H9 (cell line): ENCODE measurements around the gene VRK2. TPM values are rescaled to one million over a fixed set of nuclear protein-coding genes. Genes with fewer than 3 reads are reported as not detected.

ENCODE experiments used
- DNase-seq: peaks from one replicate; pipeline ENCODE4 v3.0.0-alpha.2; 2017
- H2AFZ ChIP-seq: one replicate; pipeline ENCODE4 v1.6.1; 2013; ENCODE audit warnings: mild to moderate bottlenecking, low read length, control low read depth, moderate library complexity
- H2AK5ac ChIP-seq: 2 replicates; pipeline ENCODE4 v1.6.1; 2013; ENCODE audit warnings: low read length, control low read depth, mixed read lengths; ENCODE audit not compliant: insufficient read length
- H2BK120ac ChIP-seq: one replicate; pipeline ENCODE4 v1.6.1; 2013; ENCODE audit warnings: low read depth, mild to moderate bottlenecking, low read length, control low read depth, inconsistent platforms; ENCODE audit not compliant: poor library complexity, severe bottlenecking
- H2BK12ac ChIP-seq: 2 replicates; pipeline ENCODE4 v1.6.1; 2013; ENCODE audit warnings: low read length, control low read depth, mixed read lengths, low read depth; ENCODE audit not compliant: insufficient read length
- H2BK15ac ChIP-seq: 2 replicates; pipeline ENCODE4 v1.6.1; 2013; ENCODE audit warnings: low read depth, low read length, control low read depth
- H2BK20ac ChIP-seq: one replicate; pipeline ENCODE4 v1.6.1; 2013; ENCODE audit warnings: low read depth, mild to moderate bottlenecking, low read length, control low read depth, inconsistent platforms; ENCODE audit not compliant: poor library complexity, severe bottlenecking
- H2BK5ac ChIP-seq: 2 replicates; pipeline ENCODE4 v1.6.1; 2013; ENCODE audit warnings: low read length, control low read depth, mixed read lengths; ENCODE audit not compliant: insufficient read length
- H3K14ac ChIP-seq: 2 replicates; pipeline ENCODE4 v1.6.1; 2013; ENCODE audit warnings: low read length, control low read depth; ENCODE audit not compliant: insufficient read depth
- H3K18ac ChIP-seq: 2 replicates; pipeline ENCODE4 v1.6.1; 2013; ENCODE audit warnings: low read depth, mild to moderate bottlenecking, mixed read lengths, low read length, control low read depth; ENCODE audit not compliant: insufficient read length
- H3K23ac ChIP-seq: 2 replicates; pipeline ENCODE4 v1.6.1; 2013; ENCODE audit warnings: low read length, control low read depth, mixed read lengths, low read depth; ENCODE audit not compliant: insufficient read length
- H3K23me2 ChIP-seq: 2 replicates; pipeline ENCODE4 v1.6.1; 2013; ENCODE audit warnings: low read depth, mild to moderate bottlenecking, mixed read lengths, low read length, control low read depth; ENCODE audit not compliant: insufficient read length, poor library complexity, severe bottlenecking
- H3K27ac ChIP-seq: 2 replicates; pipeline ENCODE4 v1.5.1; 2013; ENCODE audit warnings: low read length, control low read depth, mixed read lengths, low read depth; ENCODE audit not compliant: insufficient read length
- H3K27me3 ChIP-seq: 2 replicates; pipeline ENCODE4 v1.6.1; 2013; ENCODE audit warnings: low read length, control low read depth, inconsistent platforms; ENCODE audit not compliant: insufficient read depth
- H3K4ac ChIP-seq: 2 replicates; pipeline ENCODE4 v1.6.1; 2013; ENCODE audit warnings: low read depth, mild to moderate bottlenecking, control low read depth, inconsistent platforms, low read length, moderate library complexity
- H3K4me1 ChIP-seq: 2 replicates; pipeline ENCODE4 v1.6.1; 2013; ENCODE audit warnings: low read length, control low read depth, inconsistent platforms; ENCODE audit not compliant: insufficient read depth
- H3K4me2 ChIP-seq: 2 replicates; pipeline ENCODE4 v1.6.1; 2013; ENCODE audit warnings: low read length, control low read depth, mixed read lengths; ENCODE audit not compliant: insufficient read length, insufficient read depth
- H3K56ac ChIP-seq: 2 replicates; pipeline ENCODE4 v1.6.1; 2013; ENCODE audit warnings: low read depth, mild to moderate bottlenecking, mixed read lengths, low read length, control low read depth; ENCODE audit not compliant: insufficient read length
- H3K79me1 ChIP-seq: 2 replicates; pipeline ENCODE4 v1.6.1; 2013; ENCODE audit warnings: low read depth, mild to moderate bottlenecking, moderate library complexity, low read length, control low read depth, inconsistent platforms; ENCODE audit not compliant: insufficient read depth, poor library complexity, severe bottlenecking
- H3K79me2 ChIP-seq: 2 replicates; pipeline ENCODE4 v1.6.1; 2013; ENCODE audit warnings: low read length, control low read depth, inconsistent platforms; ENCODE audit not compliant: insufficient read depth
- H3K9ac ChIP-seq: 2 replicates; pipeline ENCODE4 v1.6.1; 2013; ENCODE audit warnings: low read length, control low read depth, mixed read lengths; ENCODE audit not compliant: insufficient read length; ENCODE audit errors: extremely low read depth
- H3K9me3 ChIP-seq: one replicate; pipeline ENCODE4 v1.6.1; 2013; ENCODE audit warnings: low read depth, low read length, inconsistent platforms; ENCODE audit not compliant: control insufficient read depth
- H3T11ph ChIP-seq: one replicate; pipeline ENCODE4 v1.6.1; 2013; ENCODE audit warnings: mild to moderate bottlenecking, low read length, control low read depth, inconsistent platforms
- H4K20me1 ChIP-seq: one replicate; pipeline ENCODE4 v1.6.1; 2013; ENCODE audit not compliant: control insufficient read depth, insufficient read length, insufficient read depth
- H4K5ac ChIP-seq: 2 replicates; pipeline ENCODE4 v1.6.1; 2013; ENCODE audit warnings: low read depth, mild to moderate bottlenecking, mixed read lengths, low read length, control low read depth; ENCODE audit not compliant: insufficient read length
- H4K8ac ChIP-seq: replicated peaks from 2 replicates; pipeline ENCODE4 v1.6.1; 2013; ENCODE audit warnings: low read length, control low read depth, mixed read lengths, low read depth; ENCODE audit not compliant: insufficient read length
- H4K91ac ChIP-seq: 2 replicates; pipeline ENCODE4 v1.6.1; 2013; ENCODE audit warnings: low read depth, mild to moderate bottlenecking, moderate library complexity, mixed read lengths, low read length, control low read depth; ENCODE audit not compliant: insufficient read length
- H3K27ac Mint-ChIP-seq, 3 experiments: 2 replicates in 2 of 3; 3 replicates in 1 of 3; pipeline ENCODE4 v1.8.0; 2020 to 2021; ENCODE audit warnings: mixed read lengths in 3 of 3, mild to moderate bottlenecking in 1 of 3, moderate library complexity in 1 of 3
- H3K27me3 Mint-ChIP-seq: 2 replicates; pipeline ENCODE4 v1.8.0; 2021; ENCODE audit warnings: low read depth, mild to moderate bottlenecking, moderate library complexity, mixed read lengths
- H3K36me3 Mint-ChIP-seq, 3 experiments: 2 replicates in 2 of 3; 3 replicates in 1 of 3; pipeline ENCODE4 v1.8.0; 2020 to 2021; ENCODE audit warnings: low read depth in 3 of 3, mixed read lengths in 3 of 3; ENCODE audit not compliant: insufficient read depth in 1 of 3
- H3K4me1 Mint-ChIP-seq, 2 experiments: 2 replicates each; pipeline ENCODE4 v1.8.0; 2020; ENCODE audit warnings: mixed read lengths in 2 of 2
- H3K4me3 Mint-ChIP-seq, 2 experiments: 2 replicates in 1 of 2; 3 replicates in 1 of 2; pipeline ENCODE4 v1.8.0; 2020 to 2021; ENCODE audit warnings: mild to moderate bottlenecking in 2 of 2, mixed read lengths in 2 of 2, moderate library complexity in 1 of 2
- H3K9me3 Mint-ChIP-seq, 2 experiments: 2 replicates in 1 of 2; 3 replicates in 1 of 2; pipeline ENCODE4 v1.8.0; 2020; ENCODE audit warnings: mild to moderate bottlenecking in 2 of 2, mixed read lengths in 2 of 2, moderate library complexity in 1 of 2
- WGBS: extraction: QIAGEN DNeasy Blood & Tissue Kit; methylation state at CpG from one replicate; pipeline ENCODE4 v1.1.7; 2013; ENCODE audit warnings: missing lambda C conversion rate, low lambda C conversion rate, mixed read lengths; ENCODE audit not compliant: insufficient read length; ENCODE audit errors: extremely low coverage; 5-methylcytosine and 5-hydroxymethylcytosine counted together
- total RNA-seq: library from RNA; stranded (reverse); gene quantifications from 2 replicates; pipeline ENCODE4 v1.2.1, GENCODE V29; 2021
- TF ChIP-seq, protein P1 (sequence below): fragments of 200-600 bp; sonication (generic); conservative IDR thresholded peaks from 3 replicates; pipeline ENCODE4 v1.8.0; 2021; ENCODE audit warnings: antibody characterized with exemption, mild to moderate bottlenecking

Gene VRK2
- total RNA-seq, 1 experiment from 2014 or later: 23.8 TPM

DNA sequence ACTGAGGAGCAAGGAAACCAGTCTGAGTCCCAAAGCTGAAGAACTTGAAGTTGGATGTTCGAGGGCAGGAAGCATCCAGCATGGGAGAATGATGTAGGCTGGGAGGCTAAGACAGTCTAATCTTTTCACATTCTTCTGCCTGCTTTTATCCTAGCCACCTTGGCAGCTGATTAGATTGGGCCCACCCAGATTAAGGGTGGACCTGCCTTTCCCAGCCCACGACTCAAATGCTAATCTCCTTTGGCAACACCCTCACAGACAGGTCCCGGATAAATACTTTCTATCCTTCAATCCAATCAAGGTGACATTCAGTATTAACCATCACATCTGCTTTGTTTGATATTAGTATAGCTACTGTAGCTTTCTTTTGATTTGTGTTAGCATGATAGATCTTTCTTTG lies 27.1 kb downstream of the VRK2 start:
- no peaks in the 10 kb centered on the region for H3K79me1 ChIP-seq
- H3K27ac ChIP-seq: no peak overlapping the region
- no peaks in the 10 kb centered on the region for H3K27me3 ChIP-seq
- H2BK12ac ChIP-seq: no peak overlapping the region
- no peak overlapping the region for H2BK15ac ChIP-seq
- H3K9me3 Mint-ChIP-seq: no peaks in the 10 kb centered on the region; a peak in 1 of 5 replicates
- no peak overlapping the region for H4K5ac ChIP-seq
- H2AK5ac ChIP-seq: no peak overlapping the region
- H4K8ac ChIP-seq: no peak overlapping the region
- peaks cover 4 to 22% (median 8%) of the 10 kb centered on the region in 3 experiments; a peak in 4 of 7 replicates for H3K36me3 Mint-ChIP-seq
- H2BK20ac ChIP-seq: no peak overlapping the region
- H3T11ph ChIP-seq: no peak overlapping the region
- H3K79me2 ChIP-seq: no peaks in the 10 kb centered on the region
- TF ChIP-seq, protein P1, sequence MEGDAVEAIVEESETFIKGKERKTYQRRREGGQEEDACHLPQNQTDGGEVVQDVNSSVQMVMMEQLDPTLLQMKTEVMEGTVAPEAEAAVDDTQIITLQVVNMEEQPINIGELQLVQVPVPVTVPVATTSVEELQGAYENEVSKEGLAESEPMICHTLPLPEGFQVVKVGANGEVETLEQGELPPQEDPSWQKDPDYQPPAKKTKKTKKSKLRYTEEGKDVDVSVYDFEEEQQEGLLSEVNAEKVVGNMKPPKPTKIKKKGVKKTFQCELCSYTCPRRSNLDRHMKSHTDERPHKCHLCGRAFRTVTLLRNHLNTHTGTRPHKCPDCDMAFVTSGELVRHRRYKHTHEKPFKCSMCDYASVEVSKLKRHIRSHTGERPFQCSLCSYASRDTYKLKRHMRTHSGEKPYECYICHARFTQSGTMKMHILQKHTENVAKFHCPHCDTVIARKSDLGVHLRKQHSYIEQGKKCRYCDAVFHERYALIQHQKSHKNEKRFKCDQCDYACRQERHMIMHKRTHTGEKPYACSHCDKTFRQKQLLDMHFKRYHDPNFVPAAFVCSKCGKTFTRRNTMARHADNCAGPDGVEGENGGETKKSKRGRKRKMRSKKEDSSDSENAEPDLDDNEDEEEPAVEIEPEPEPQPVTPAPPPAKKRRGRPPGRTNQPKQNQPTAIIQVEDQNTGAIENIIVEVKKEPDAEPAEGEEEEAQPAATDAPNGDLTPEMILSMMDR: no peak
- no peak overlapping the region for H3K4ac ChIP-seq
- H3K27me3 Mint-ChIP-seq: no peaks in the 10 kb centered on the region
- H3K23me2 ChIP-seq: no peaks in the 10 kb centered on the region
- no peaks in the 10 kb centered on the region for H4K20me1 ChIP-seq
- H3K4me1 ChIP-seq: no peaks in the 10 kb centered on the region
- no peak overlapping the region for H3K14ac ChIP-seq
- H3K9me3 ChIP-seq: no peaks in the 10 kb centered on the region
- H4K91ac ChIP-seq: no peak overlapping the region
- H2BK5ac ChIP-seq: no peak overlapping the region
- DNase-seq: no peak
- H3K27ac Mint-ChIP-seq: no peak overlapping the region
- H3K4me2 ChIP-seq: no peak overlapping the region
- no CpG with 5 or more reads among the region's 3 CpGs for WGBS
- no peak overlapping the region for H3K23ac ChIP-seq
- H3K18ac ChIP-seq: no peak overlapping the region
- no peak overlapping the region for H2AFZ ChIP-seq
- no peak overlapping the region for H3K9ac ChIP-seq
- H2BK120ac ChIP-seq: no peak overlapping the region
- no peak overlapping the region for H3K4me3 Mint-ChIP-seq
- no peak overlapping the region for H3K56ac ChIP-seq
- H3K4me1 Mint-ChIP-seq: no peaks in the 10 kb centered on the region
